DND-41 (cell line): ENCODE measurements around the gene PRPS1.

Source experiments
- CTCF ChIP-seq: IDR thresholded peaks from 2 replicates; pipeline ENCODE4 v1.5.1; 2012; ENCODE audit warnings: borderline replicate concordance, low read length, moderate library complexity, mild to moderate bottlenecking; ENCODE audit not compliant: poor library complexity, severe bottlenecking; ENCODE audit errors: extremely low read depth
- EZH2 ChIP-seq: IDR thresholded peaks from 3 replicates; pipeline ENCODE4 v1.6.1; 2012; ENCODE audit warnings: borderline replicate concordance, low read depth, mild to moderate bottlenecking, moderate library complexity, low read length, inconsistent platforms; ENCODE audit not compliant: severe bottlenecking

GRCh38 chrX:107674480-107675364 is 46.4 kb downstream of the PRPS1 start:
- no peak for TF ChIP-seq CTCF
- TF ChIP-seq EZH2, result no peak
